Left ventricle myocardium inferior (tissue), 1 donor: ENCODE measurements around the gene FGD4. TPM values are rescaled to one million over a fixed set of nuclear protein-coding genes. Genes with fewer than 3 reads are reported as not detected.

Source experiments
- DNase-seq: peaks from one replicate; pipeline ENCODE4 v3.0.0-alpha.2; 2020
- H3K27ac ChIP-seq: fragments of 200-600 bp; replicated peaks from 2 replicates; pipeline ENCODE4 v1.8.0; 2021
- H3K27me3 ChIP-seq: fragments of 200-600 bp; 2 replicates; pipeline ENCODE4 v1.8.0; 2021; ENCODE audit warnings: low read depth
- H3K36me3 ChIP-seq: fragments of 200-600 bp; 2 replicates; pipeline ENCODE4 v1.8.0; 2021
- H3K4me1 ChIP-seq: fragments of 200-600 bp; 2 replicates; pipeline ENCODE4 v1.8.0; 2021
- H3K4me3 ChIP-seq: fragments of 200-600 bp; 2 replicates; pipeline ENCODE4 v1.8.0; 2021; ENCODE audit warnings: mild to moderate bottlenecking, moderate library complexity
- H3K9me3 ChIP-seq: fragments of 200-600 bp; replicated peaks from 2 replicates; pipeline ENCODE4 v1.8.0; 2021
- intact Hi-C: fragments of 100-400 bp; cut with micrococcal nuclease; formaldehyde crosslinking; loops from one replicate; pipeline ENCODE4 v1.11.0; 2022
- total RNA-seq: library from RNA; stranded (reverse); fragmentation: NEBNext Ultra II Directional; extraction: Animal tissue kit (Norgen Biotek cat#: 25700); gene quantifications from one replicate; pipeline ENCODE4 v1.2.1, GENCODE V29; 2021
- TF ChIP-seq, protein P1 (sequence below): fragments of 200-600 bp; IDR thresholded peaks from 2 replicates; pipeline ENCODE4 v1.8.0; 2021; ENCODE audit warnings: antibody characterized with exemption, mild to moderate bottlenecking, borderline replicate concordance
- donor health status: DM: no; HTN: yes; CAD: no; lungs with severe emphysema.

Gene FGD4
- total RNA-seq, 1 donor from 2014 or later, result 30.5 TPM

DNA sequence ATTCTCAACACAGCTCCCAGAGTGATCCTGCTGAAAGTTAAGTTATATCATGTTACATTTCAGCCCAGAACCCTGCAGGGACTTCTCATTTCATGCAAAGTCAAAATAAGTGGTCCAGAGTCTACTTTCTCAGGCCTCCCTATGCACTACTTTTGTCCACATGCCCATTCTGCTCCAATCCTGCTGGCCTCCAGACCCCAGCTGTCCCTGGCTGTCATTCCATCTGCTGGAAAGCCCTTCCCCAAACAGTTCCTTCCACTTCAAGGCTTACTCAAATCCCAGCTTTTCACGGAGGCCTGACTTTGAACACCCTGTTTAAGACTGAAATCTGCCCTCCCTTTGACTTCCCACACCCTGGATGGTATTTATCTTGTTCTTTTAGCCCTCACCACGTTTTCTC lies 169.9 kb downstream of the FGD4 start:
- intact Hi-C loops, result no loop called here
- no peak for DNase-seq
- Histone ChIP-seq H3K4me3 (no peak overlapping the region), H3K27ac (peak overlapping the region; percentile 80), H3K36me3 (peaks cover 2% of the 10 kb centered on the region), H3K4me1 (peaks cover 72% of the 10 kb centered on the region), H3K27me3 (no peaks in the 10 kb centered on the region), H3K9me3 (no peaks in the 10 kb centered on the region)
- TF ChIP-seq, protein P1, sequence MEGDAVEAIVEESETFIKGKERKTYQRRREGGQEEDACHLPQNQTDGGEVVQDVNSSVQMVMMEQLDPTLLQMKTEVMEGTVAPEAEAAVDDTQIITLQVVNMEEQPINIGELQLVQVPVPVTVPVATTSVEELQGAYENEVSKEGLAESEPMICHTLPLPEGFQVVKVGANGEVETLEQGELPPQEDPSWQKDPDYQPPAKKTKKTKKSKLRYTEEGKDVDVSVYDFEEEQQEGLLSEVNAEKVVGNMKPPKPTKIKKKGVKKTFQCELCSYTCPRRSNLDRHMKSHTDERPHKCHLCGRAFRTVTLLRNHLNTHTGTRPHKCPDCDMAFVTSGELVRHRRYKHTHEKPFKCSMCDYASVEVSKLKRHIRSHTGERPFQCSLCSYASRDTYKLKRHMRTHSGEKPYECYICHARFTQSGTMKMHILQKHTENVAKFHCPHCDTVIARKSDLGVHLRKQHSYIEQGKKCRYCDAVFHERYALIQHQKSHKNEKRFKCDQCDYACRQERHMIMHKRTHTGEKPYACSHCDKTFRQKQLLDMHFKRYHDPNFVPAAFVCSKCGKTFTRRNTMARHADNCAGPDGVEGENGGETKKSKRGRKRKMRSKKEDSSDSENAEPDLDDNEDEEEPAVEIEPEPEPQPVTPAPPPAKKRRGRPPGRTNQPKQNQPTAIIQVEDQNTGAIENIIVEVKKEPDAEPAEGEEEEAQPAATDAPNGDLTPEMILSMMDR, result no peak

DNA sequence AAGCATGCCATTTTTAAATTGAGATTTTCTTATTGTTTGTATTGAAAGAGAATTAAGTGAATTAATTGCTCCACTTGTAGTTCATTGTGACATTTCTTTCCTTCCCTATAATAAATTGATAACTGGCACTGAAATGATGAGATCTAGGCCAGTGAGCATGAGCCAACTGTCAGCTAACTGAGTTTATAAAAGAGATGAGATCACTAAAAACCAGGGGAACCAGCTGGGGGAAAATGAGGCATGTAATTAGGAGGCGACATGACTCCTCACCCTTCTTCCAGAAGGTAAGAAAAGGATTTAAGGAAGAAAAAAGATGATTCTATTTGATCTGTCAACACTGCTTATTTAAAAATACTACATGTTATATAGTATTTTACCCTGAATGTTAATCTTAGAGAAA lies 175.2 kb downstream of the FGD4 start:
- no peak overlapping the region for H3K4me3 ChIP-seq
- intact Hi-C loops, result no loop called here
- H3K27me3 ChIP-seq, result no peaks in the 10 kb centered on the region
- no peaks in the 10 kb centered on the region for H3K9me3 ChIP-seq
- H3K27ac ChIP-seq, result no peak overlapping the region
- no peak for DNase-seq
- H3K36me3 ChIP-seq, result peaks cover 14% of the 10 kb centered on the region
- H3K4me1 ChIP-seq, result peaks cover 45% of the 10 kb centered on the region
- TF ChIP-seq, protein P1, result no peak

- H3K36me3 ChIP-seq, result peaks cover 35% of the 10 kb centered on the region
- TF ChIP-seq, protein P1, result no peak
Observed at GRCh38 chr12:32577328-32577727, 178.0 kb downstream of the FGD4 start.

DNA sequence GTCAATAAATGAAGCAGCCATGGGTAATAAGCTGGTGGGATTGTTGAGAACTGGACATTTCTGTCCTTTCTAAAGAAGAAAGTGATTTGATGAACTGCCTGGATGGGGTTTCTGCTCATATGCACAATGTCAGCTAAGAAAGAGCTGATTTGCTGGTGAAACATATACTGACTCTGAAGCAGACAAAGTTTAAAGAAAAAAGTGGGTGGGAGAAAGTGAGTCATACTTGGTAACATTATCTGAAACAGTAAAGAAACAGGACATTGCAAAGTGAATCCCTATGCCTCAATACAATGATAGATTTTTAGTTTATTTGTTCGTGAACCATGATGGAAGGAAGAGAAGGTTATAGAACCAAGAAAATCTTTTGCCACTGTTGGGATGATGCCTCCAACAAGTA lies 184.2 kb downstream of the FGD4 start:
- Histone ChIP-seq H3K36me3 (peaks cover 46% of the 10 kb centered on the region), H3K27me3 (no peaks in the 10 kb centered on the region), H3K27ac (no peak overlapping the region), H3K9me3 (no peaks in the 10 kb centered on the region), H3K4me1 (peaks cover 17% of the 10 kb centered on the region), H3K4me3 (no peak overlapping the region)
- DNase-seq, result no peak
- intact Hi-C loops, result no loop called here
- TF ChIP-seq, protein P1, result no peak

More at GRCh38 chr12:32577328-32577727, 178.0 kb downstream of the FGD4 start:
- H3K27me3 ChIP-seq, result no peaks in the 10 kb centered on the region
- intact Hi-C loops, result no loop called here
- no peak for DNase-seq
- H3K4me3 ChIP-seq, result no peak overlapping the region
- no peaks in the 10 kb centered on the region for H3K9me3 ChIP-seq
- H3K27ac ChIP-seq, result peak overlapping the region; percentile 61
- H3K4me1 ChIP-seq, result peaks cover 35% of the 10 kb centered on the region

- DNase-seq, result no peak
- H3K9me3 ChIP-seq, result no peaks in the 10 kb centered on the region
- peaks cover 42% of the 10 kb centered on the region for H3K36me3 ChIP-seq
- H3K27me3 ChIP-seq, result no peaks in the 10 kb centered on the region
- no peak overlapping the region for H3K27ac ChIP-seq
- TF ChIP-seq, protein P1, result no peak
- intact Hi-C loops, result no loop called here
- no peak overlapping the region for H3K4me3 ChIP-seq
- peaks cover 19% of the 10 kb centered on the region for H3K4me1 ChIP-seq
Observed at GRCh38 chr12:32585680-32586079, 186.3 kb downstream of the FGD4 start.

GRCh38 chr12:32586390-32586789 lies 187.0 kb downstream of the FGD4 start:
- intact Hi-C loops, result no loop called here
- peaks cover 40% of the 10 kb centered on the region for H3K36me3 ChIP-seq
- no peak overlapping the region for H3K27ac ChIP-seq
- peaks cover 21% of the 10 kb centered on the region for H3K4me1 ChIP-seq
- TF ChIP-seq, protein P1, result no peak
- no peak for DNase-seq
- no peaks in the 10 kb centered on the region for H3K9me3 ChIP-seq
- H3K27me3 ChIP-seq, result no peaks in the 10 kb centered on the region
- H3K4me3 ChIP-seq, result no peak overlapping the region
